GM12874 (cell line): Measurements from ENCODE around the gene HFE.

Experiments used
- TF ChIP-seq, protein P1 (sequence below): IDR thresholded peaks from 2 replicates; pipeline ENCODE4 v1.5.1; 2011; ENCODE audit warnings: low read depth, mild to moderate bottlenecking, control low read depth, low read length, moderate library complexity; ENCODE audit not compliant: insufficient read depth

HFE gene

GRCh38 chr6:26057899-26058298 lies 29.3 kb upstream of the HFE start:
- TF ChIP-seq, protein P1, sequence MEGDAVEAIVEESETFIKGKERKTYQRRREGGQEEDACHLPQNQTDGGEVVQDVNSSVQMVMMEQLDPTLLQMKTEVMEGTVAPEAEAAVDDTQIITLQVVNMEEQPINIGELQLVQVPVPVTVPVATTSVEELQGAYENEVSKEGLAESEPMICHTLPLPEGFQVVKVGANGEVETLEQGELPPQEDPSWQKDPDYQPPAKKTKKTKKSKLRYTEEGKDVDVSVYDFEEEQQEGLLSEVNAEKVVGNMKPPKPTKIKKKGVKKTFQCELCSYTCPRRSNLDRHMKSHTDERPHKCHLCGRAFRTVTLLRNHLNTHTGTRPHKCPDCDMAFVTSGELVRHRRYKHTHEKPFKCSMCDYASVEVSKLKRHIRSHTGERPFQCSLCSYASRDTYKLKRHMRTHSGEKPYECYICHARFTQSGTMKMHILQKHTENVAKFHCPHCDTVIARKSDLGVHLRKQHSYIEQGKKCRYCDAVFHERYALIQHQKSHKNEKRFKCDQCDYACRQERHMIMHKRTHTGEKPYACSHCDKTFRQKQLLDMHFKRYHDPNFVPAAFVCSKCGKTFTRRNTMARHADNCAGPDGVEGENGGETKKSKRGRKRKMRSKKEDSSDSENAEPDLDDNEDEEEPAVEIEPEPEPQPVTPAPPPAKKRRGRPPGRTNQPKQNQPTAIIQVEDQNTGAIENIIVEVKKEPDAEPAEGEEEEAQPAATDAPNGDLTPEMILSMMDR, result no peak

GRCh38 chr6:26059941-26060340 lies 27.3 kb upstream of the HFE start:
- TF ChIP-seq, protein P1, result no peak

DNA sequence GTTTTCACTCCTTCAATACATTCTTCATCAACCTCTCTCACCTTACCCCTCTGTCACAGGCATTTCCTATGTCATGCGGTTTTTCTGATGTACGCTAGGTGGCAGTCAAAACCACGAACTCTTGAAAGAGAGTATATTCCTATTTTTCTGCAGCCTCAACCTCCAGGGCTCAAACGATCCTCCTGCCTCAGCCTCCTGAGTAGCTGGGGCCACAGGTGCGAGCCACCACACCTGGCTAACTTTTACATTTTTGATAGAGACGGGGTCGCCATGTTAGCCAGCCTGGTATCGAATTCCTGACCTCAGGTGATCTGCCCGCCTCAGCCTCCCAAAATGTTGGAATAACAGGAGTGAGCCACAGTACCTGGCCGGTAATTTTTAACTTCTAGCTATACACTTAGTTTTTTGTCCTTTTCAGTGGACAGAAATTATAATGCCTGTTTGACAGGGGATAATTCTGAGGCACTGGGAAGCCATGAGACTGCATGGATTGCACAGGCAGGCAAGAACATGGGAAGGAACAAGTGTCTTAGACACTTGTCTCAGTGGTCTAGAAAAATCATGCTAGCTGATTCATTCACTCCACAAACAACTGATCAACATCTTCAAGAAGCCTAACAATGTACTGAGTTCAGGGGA lies 22.5 kb upstream of the HFE start:
- TF ChIP-seq, protein P1, result peak; percentile 58

GRCh38 chr6:26065952-26066380 lies 21.3 kb upstream of the HFE start:
- TF ChIP-seq, protein P1, result peak; percentile 77

- TF ChIP-seq, protein P1, result no peak
Observed at GRCh38 chr6:26067367-26067766, 19.9 kb upstream of the HFE start.

DNA sequence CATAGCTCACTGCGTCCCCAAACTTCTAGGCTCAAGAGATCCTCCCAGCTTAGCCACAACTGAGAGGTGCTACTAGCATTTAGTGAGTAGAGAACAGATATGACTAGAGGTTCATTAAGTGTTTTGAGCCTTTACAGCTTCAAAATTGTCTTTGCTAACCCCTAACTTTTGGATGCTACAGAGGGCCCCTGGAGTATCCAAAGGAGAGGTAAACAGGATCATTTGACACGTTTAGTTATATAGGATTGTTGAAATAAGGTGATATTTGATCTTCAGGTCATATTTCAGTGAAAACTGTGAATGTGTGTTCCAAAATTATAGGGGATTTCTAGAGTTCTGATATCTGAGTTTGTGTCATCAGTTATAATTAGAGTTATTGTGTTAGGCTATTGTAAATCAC lies 19.2 kb upstream of the HFE start:
- TF ChIP-seq, protein P1, result no peak

- TF ChIP-seq, protein P1, result no peak
Observed at GRCh38 chr6:26071135-26071534, 16.1 kb upstream of the HFE start.
